WTC11 (cell line): ENCODE data around the gene TMEM178B. TPM values are rescaled to one million over a fixed set of nuclear protein-coding genes. Genes with fewer than 3 reads are reported as not detected.

Experiments
- ATAC-seq: fragments of 200-7000 bp; cut with Tn5 transposase; 2 replicates; pipeline ENCODE4 v1.10.0; 2021; ENCODE audit warnings: mild to moderate bottlenecking, moderate library complexity
- CTCF ChIA-PET: fragments of 300-600 bp; sonication (Branson Sonifier 250); formaldehyde crosslinking; loops from one replicate; lab custom pipeline; 2021; ENCODE audit warnings: antibody characterized with exemption; lab: Charles Lee
- POLR2A ChIA-PET: fragments of 350-600 bp; sonication (Branson Sonifier 250); formaldehyde crosslinking; loops from one replicate; lab custom pipeline; 2021; ENCODE audit warnings: antibody characterized with exemption; lab: Charles Lee
- DNase-seq: peaks from one replicate; pipeline ENCODE4 v3.0.0; 2021; ENCODE audit warnings: low spot score
- H3K27ac Mint-ChIP-seq: 2 replicates; pipeline ENCODE4 v1.8.0; 2021; ENCODE audit warnings: mixed read lengths
- H3K27me3 Mint-ChIP-seq: 2 replicates; pipeline ENCODE4 v1.8.0; 2021; ENCODE audit warnings: low read depth, mild to moderate bottlenecking, moderate library complexity, mixed read lengths
- H3K36me3 Mint-ChIP-seq: 2 replicates; pipeline ENCODE4 v1.8.0; 2021; ENCODE audit warnings: mixed read lengths
- H3K4me1 Mint-ChIP-seq: 2 replicates; pipeline ENCODE4 v1.8.0; 2022; ENCODE audit warnings: mixed read lengths
- H3K4me3 Mint-ChIP-seq: 2 replicates; pipeline ENCODE4 v1.8.0; 2021; ENCODE audit warnings: mild to moderate bottlenecking, moderate library complexity, mixed read lengths
- H3K9me3 Mint-ChIP-seq: 2 replicates; pipeline ENCODE4 v1.8.0; 2021; ENCODE audit warnings: mixed read lengths
- AR ChIP-seq: fragments of 250-450 bp; sonication (Bioruptor Pico); IDR thresholded peaks from 2 replicates; pipeline ENCODE4 v1.9.0; 2021; ENCODE audit warnings: mild to moderate bottlenecking
- CDX4 ChIP-seq: fragments of 250-450 bp; sonication (Bioruptor Pico); IDR thresholded peaks from 2 replicates; pipeline ENCODE4 v1.9.0; 2021; ENCODE audit warnings: moderate library complexity, mild to moderate bottlenecking, inconsistent platforms, borderline replicate concordance
- IRF2 ChIP-seq: sonication (generic); formaldehyde crosslinking; IDR thresholded peaks from 2 replicates; pipeline ENCODE4 v1.8.0; 2022; ENCODE audit warnings: low read depth, missing genetic modification reagents, borderline replicate concordance
- MYBL2 ChIP-seq: sonication (generic); formaldehyde crosslinking; IDR thresholded peaks from 2 replicates; pipeline ENCODE4 v1.8.1; 2023; ENCODE audit warnings: mild to moderate bottlenecking, moderate library complexity, missing genetic modification reagents
- NFATC4 ChIP-seq: fragments of 250-450 bp; sonication (Bioruptor Pico); IDR thresholded peaks from 2 replicates; pipeline ENCODE4 v1.9.0; 2021; ENCODE audit warnings: mild to moderate bottlenecking
- PRDM15 ChIP-seq: sonication (generic); formaldehyde crosslinking; IDR thresholded peaks from 2 replicates; pipeline ENCODE4 v1.8.0; 2022; ENCODE audit warnings: missing genetic modification reagents
- PREB ChIP-seq: sonication (generic); formaldehyde crosslinking; IDR thresholded peaks from 2 replicates; pipeline ENCODE4 v1.8.1; 2022; ENCODE audit warnings: mild to moderate bottlenecking, missing genetic modification reagents, moderate library complexity, borderline replicate concordance
- SMAD4 ChIP-seq: sonication (generic); formaldehyde crosslinking; IDR thresholded peaks from 2 replicates; pipeline ENCODE4 v1.8.0; 2022; ENCODE audit warnings: mild to moderate bottlenecking, missing genetic modification reagents
- SP1 ChIP-seq: sonication (generic); formaldehyde crosslinking; conservative IDR thresholded peaks from 2 replicates; pipeline ENCODE4 v1.8.1; 2022; ENCODE audit warnings: missing genetic modification reagents
- TP53 ChIP-seq: sonication (generic); formaldehyde crosslinking; IDR thresholded peaks from 2 replicates; pipeline ENCODE4 v1.8.1; 2023; ENCODE audit warnings: mild to moderate bottlenecking, missing genetic modification reagents
- ZBTB21 ChIP-seq: sonication (generic); formaldehyde crosslinking; IDR thresholded peaks from 2 replicates; pipeline ENCODE4 v1.8.1; 2023; ENCODE audit warnings: mild to moderate bottlenecking, missing genetic modification reagents, borderline replicate concordance
- ZNF512 ChIP-seq: sonication (generic); formaldehyde crosslinking; IDR thresholded peaks from 2 replicates; pipeline ENCODE4 v1.8.1; 2022; ENCODE audit warnings: missing genetic modification reagents, borderline replicate concordance
- total RNA-seq: library from RNA; stranded (reverse); gene quantifications from 3 replicates; pipeline ENCODE4 v1.2.3, GENCODE V29; 2021

TMEM178B gene
- total RNA-seq, 1 experiment from 2014 or later: 20.4 TPM

- TF ChIP-seq PRDM15 (CRISPR knock-in tag) (no peak), NFATC4 (CRISPR knock-in tag) (no peak), TP53 (CRISPR knock-in tag) (no peak), PREB (CRISPR knock-in tag) (no peak), ZNF512 (CRISPR knock-in tag) (no peak)
- TF ChIP-seq, all 79 proteins: peak for 0
Observed at GRCh38 chr7:141407893-141408292, 334.0 kb downstream of the TMEM178B start (continued).

- ATAC-seq: no peak
- TF ChIP-seq SMAD4: no peak
- no peak for TF ChIP-seq SP1
- no peak for TF ChIP-seq AR
- TF ChIP-seq ZNF512 (CRISPR knock-in tag): no peak
- TF ChIP-seq CDX4 (CRISPR knock-in tag): no peak
- TF ChIP-seq ZBTB21 (CRISPR knock-in tag): no peak
- TF ChIP-seq IRF2: no peak
- no peak for TF ChIP-seq MYBL2 (CRISPR knock-in tag)
- H3K27ac Mint-ChIP-seq: peak overlapping the region; percentile 25
- POLR2A ChIA-PET: no interaction called here
- H3K27me3 Mint-ChIP-seq: no peaks in the 10 kb centered on the region
- no peak for DNase-seq
- peaks cover 65% of the 10 kb centered on the region for H3K4me1 Mint-ChIP-seq
- H3K4me3 Mint-ChIP-seq: no peak overlapping the region
- CTCF ChIA-PET: interaction anchor here (1.1 to 1.6 kb wide), 2 partner anchors 241 to 246 kb away, joined by 3 read pairs; no protein-coding TSS in a partner anchor
- H3K36me3 Mint-ChIP-seq: 0 out of 2 replicates have a peak, but pooled peaks cover 2% of the 10 kb centered on the region
- H3K9me3 Mint-ChIP-seq: no peaks in the 10 kb centered on the region; the same call in 1 of the 2 replicates
Observed at GRCh38 chr7:141408440-141408839, 334.6 kb downstream of the TMEM178B start.
